Transverse colon (tissue), 4 donors: ENCODE results near the gene GFI1B.

Source experiments
- CTCF ChIP-seq, 5 experiments: fragments of 200-600 bp in 3 of 5; fragments of 450-650 bp in 2 of 5; sonication (generic) in 3 of 5; IDR thresholded peaks; 1 replicate in 2 of 5; 2 replicates in 3 of 5; pipeline ENCODE4 v1.5.1; 2016 to 2017; ENCODE audit warnings: antibody characterized with exemption in 5 of 5, inconsistent platforms in 3 of 5, mild to moderate bottlenecking in 2 of 5, moderate library complexity in 1 of 5
- POLR2AphosphoS5 ChIP-seq, 3 donors: sonication (generic); formaldehyde crosslinking; IDR thresholded peaks; one replicate each; pipeline ENCODE4 v1.6.1; 2016; ENCODE audit warnings: antibody characterized with exemption in 3 of 3

- TF ChIP-seq CTCF (IDR thresholded peaks at IDR 0.05), result no peak
- no peak for TF ChIP-seq POLR2AphosphoS5 (IDR thresholded peaks at IDR 0.05)
Measured at GRCh38 chr9:132988244-132989013, 9.9 kb downstream of the GFI1B start.
